Right atrium auricular region (tissue), 2 donors: Measurements from ENCODE around the gene HNRNPH2. TPM values are rescaled to one million over a fixed set of nuclear protein-coding genes. Genes with fewer than 3 reads are reported as not detected.

ENCODE experiments used
- DNase-seq: peaks from one replicate; pipeline ENCODE4 v3.0.0-alpha.2; 2019; ENCODE audit warnings: low spot score
- H3K27ac ChIP-seq, 2 donors: fragments of 200-600 bp; sonication (generic); 1 replicate in 1 of 2; 2 replicates in 1 of 2; pipeline ENCODE4 v1.5.1; 2016 to 2019
- H3K27me3 ChIP-seq, 2 donors: fragments of 200-600 bp; sonication (generic); one replicate each; pipeline versions ENCODE4 v1.5.1 to v1.6.0; 2017 to 2019
- H3K36me3 ChIP-seq: fragments of 200-600 bp; sonication (generic); one replicate; pipeline ENCODE4 v1.5.1; 2016
- H3K4me1 ChIP-seq, 2 donors: fragments of 200-600 bp; sonication (generic); one replicate each; pipeline versions ENCODE4 v1.5.1 to v1.6.0; 2017 to 2019
- H3K4me3 ChIP-seq, 2 donors: fragments of 200-600 bp; sonication (generic); 1 replicate in 1 of 2; 2 replicates in 1 of 2; pipeline ENCODE4 v1.5.1; 2017 to 2019; ENCODE audit warnings: mild to moderate bottlenecking in 1 of 2, moderate library complexity in 1 of 2
- H3K9me3 ChIP-seq, 2 donors: fragments of 200-600 bp; sonication (generic); one replicate each; pipeline ENCODE4 v1.5.1; 2019
- total RNA-seq, 2 donors: library from RNA; depleted of rRNA; stranded (reverse); fragments of >200 nt; gene quantifications; one replicate each; pipeline ENCODE4 v1.1.0, GENCODE V29; 2016
- TF ChIP-seq, protein P1 (sequence below), 2 donors: fragments of 200-600 bp; sonication (generic); IDR thresholded peaks; one replicate each; pipeline ENCODE4 v1.5.1; 2019; ENCODE audit warnings: antibody characterized with exemption in 2 of 2

HNRNPH2 gene, protein sequence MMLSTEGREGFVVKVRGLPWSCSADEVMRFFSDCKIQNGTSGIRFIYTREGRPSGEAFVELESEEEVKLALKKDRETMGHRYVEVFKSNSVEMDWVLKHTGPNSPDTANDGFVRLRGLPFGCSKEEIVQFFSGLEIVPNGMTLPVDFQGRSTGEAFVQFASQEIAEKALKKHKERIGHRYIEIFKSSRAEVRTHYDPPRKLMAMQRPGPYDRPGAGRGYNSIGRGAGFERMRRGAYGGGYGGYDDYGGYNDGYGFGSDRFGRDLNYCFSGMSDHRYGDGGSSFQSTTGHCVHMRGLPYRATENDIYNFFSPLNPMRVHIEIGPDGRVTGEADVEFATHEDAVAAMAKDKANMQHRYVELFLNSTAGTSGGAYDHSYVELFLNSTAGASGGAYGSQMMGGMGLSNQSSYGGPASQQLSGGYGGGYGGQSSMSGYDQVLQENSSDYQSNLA
- total RNA-seq: 10 to 100 TPM; 40.5 to 48.5 TPM

DNA sequence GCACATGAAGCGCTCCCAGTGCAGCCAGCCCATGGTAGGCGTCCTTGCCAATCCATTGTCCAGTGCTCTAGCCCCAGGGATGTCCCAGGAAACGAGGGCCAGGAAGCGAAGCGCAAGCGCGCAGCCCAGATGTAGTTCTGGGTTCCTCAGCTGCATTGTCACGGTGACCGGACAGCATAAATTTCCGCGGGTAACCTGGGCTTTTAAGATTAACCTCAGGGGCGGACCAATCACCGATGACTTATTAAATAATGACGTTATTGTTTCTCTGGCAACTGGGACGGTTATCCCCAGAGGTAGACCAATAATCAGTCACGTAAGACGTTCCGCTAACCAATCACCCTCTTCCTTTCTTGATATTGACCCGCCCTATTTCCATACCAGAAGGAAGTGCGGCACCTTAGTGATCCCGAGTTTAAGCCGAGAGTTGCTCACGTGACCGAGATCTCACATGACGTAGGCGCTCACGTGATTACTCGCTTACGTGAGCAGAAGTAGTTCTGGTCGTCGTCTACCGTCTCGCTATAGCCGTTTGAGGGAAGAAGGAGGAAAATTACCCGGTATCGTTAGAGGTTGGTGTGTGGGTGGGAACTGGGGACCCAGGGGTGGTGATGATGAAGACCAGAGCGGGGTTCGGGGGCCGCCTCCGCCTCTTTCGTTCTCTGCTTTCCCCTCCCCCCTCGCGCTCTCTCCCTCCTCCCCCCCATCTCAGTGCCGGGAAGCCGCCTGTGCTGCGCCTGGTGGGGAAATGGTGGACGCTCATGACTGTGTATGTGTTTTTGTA is at the start of gene HNRNPH2, which contains the start of gene GLA:
TSS of gene HNRNPH2 (plus strand) at position 475 of the 784 bp plus-strand sequence. CDS start 3,767 bp downstream, outside the sequence.
TSS of gene GLA (minus strand) at position 178 of the 784 bp plus-strand sequence. CDS start at position 156, 22 bp downstream.
- peak; percentile 96 for DNase-seq
- peaks cover 2% of the 10 kb centered on the region for H3K36me3 ChIP-seq
- no peaks in the 10 kb centered on the region for H3K9me3 ChIP-seq
- peaks cover 0 to 27% of the 10 kb centered on the region in 2 donors for H3K4me1 ChIP-seq
- peak within 1 kb of the TSS; percentile 50 to 60 for H3K4me3 ChIP-seq
- peak within 1 kb of the TSS; percentile 89 to 90 for H3K27ac ChIP-seq
- no peaks in the 10 kb centered on the region for H3K27me3 ChIP-seq
- TF ChIP-seq, protein P1, sequence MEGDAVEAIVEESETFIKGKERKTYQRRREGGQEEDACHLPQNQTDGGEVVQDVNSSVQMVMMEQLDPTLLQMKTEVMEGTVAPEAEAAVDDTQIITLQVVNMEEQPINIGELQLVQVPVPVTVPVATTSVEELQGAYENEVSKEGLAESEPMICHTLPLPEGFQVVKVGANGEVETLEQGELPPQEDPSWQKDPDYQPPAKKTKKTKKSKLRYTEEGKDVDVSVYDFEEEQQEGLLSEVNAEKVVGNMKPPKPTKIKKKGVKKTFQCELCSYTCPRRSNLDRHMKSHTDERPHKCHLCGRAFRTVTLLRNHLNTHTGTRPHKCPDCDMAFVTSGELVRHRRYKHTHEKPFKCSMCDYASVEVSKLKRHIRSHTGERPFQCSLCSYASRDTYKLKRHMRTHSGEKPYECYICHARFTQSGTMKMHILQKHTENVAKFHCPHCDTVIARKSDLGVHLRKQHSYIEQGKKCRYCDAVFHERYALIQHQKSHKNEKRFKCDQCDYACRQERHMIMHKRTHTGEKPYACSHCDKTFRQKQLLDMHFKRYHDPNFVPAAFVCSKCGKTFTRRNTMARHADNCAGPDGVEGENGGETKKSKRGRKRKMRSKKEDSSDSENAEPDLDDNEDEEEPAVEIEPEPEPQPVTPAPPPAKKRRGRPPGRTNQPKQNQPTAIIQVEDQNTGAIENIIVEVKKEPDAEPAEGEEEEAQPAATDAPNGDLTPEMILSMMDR (IDR thresholded peaks at IDR 0.05): no peak

DNA sequence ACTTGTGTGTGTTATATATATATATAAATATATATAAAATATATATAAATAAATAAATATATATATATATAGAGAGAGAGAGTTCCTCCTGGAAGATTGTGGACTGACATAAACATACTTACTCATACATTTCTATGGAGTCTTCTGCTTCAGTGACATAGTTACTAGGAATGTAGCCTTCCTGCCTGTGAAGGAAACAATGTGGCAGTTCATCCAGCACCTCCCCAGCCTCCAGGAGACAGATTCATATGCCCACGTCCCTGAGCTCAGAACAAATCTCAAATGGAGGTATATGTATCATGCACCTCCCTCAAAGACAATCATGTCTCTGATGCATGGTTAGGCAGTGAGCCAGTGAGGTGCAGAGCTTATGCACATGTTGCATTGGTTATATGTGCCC is 48.1 kb upstream of the HNRNPH2 start:
- Histone ChIP-seq H3K4me3 (no peak overlapping the region), H3K4me1 (no peaks in the 10 kb centered on the region), H3K9me3 (no peaks in the 10 kb centered on the region), H3K36me3 (no peaks in the 10 kb centered on the region), H3K27ac (no peak overlapping the region), H3K27me3 (no peaks in the 10 kb centered on the region)
- DNase-seq: no peak
- TF ChIP-seq, protein P1 (IDR thresholded peaks at IDR 0.05): no peak

DNA sequence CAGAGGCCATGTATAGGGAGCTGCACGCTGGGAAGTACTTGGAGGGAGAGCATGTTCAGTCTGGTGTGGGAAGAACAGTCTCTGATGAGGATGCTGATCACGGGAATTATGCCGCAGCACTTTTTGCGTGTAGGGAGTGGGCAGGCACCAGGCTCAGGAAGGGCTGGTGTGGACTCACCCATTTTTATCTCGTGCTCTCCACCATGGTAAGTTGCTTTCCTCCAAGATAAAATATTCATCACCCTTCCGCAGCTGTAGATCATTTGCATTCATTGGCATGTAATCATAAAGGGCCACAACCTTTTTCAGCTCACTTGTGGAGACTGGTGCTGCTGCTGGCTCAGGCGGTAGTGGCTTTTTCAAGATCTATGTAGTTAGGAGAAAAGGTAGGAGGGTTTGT is 47.6 kb upstream of the HNRNPH2 start:
- no peak for DNase-seq
- TF ChIP-seq, protein P1 (IDR thresholded peaks at IDR 0.05): no peak
- Histone ChIP-seq H3K4me3 (no peak overlapping the region), H3K4me1 (no peaks in the 10 kb centered on the region), H3K27me3 (no peaks in the 10 kb centered on the region), H3K36me3 (no peaks in the 10 kb centered on the region), H3K27ac (no peak overlapping the region), H3K9me3 (no peaks in the 10 kb centered on the region)

DNA sequence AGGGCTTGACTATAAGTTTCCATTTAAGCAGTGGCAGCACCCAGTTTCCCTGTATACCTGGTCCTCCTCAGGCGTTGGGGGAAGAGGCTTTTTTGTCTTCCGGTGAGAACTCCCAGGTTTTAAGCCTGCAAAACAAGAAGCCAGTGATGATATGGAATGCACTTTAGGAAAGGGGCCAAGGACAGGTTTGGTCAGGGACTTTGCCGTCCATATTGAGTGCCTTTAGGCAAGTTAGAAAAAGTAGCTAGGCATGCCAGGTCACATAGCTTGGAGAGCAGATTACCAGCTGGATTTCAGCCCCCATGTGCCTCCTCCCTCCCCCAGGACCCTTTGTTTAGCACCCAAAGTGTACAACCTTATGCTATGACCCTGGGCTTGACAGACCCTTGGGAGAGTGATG is 45.9 kb upstream of the HNRNPH2 start:
- TF ChIP-seq, protein P1 (IDR thresholded peaks at IDR 0.05): no peak
- Histone ChIP-seq H3K4me1 (no peaks in the 10 kb centered on the region), H3K27ac (no peak overlapping the region), H3K36me3 (no peaks in the 10 kb centered on the region), H3K27me3 (no peaks in the 10 kb centered on the region), H3K9me3 (no peaks in the 10 kb centered on the region), H3K4me3 (no peak overlapping the region)
- DNase-seq: no peak

DNA sequence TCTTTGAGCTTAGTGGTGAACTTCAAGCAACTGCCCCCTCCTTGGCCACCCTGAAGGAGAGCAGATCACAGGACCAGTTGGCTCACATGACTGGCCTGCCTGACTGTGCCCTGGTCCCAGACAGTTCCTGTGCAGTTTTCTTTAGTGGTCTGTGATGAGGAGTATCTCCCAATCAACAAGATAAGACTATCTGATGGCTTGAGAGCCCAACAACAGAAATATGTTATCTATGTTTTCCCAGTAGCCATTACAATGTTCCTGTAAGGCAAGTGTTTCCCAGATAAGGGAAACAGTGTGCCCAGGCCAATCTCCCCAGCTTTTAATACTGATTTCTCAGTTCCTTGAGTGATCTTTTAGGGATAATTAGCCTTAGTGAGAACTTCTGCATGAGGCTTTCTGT is 45.3 kb upstream of the HNRNPH2 start:
- DNase-seq: no peak
- Histone ChIP-seq H3K27me3 (no peaks in the 10 kb centered on the region), H3K4me1 (no peaks in the 10 kb centered on the region), H3K36me3 (no peaks in the 10 kb centered on the region), H3K9me3 (no peaks in the 10 kb centered on the region), H3K4me3 (no peak overlapping the region), H3K27ac (no peak overlapping the region)
- TF ChIP-seq, protein P1 (IDR thresholded peaks at IDR 0.05): no peak
